Fibroblast of skin of left biceps (primary cell): Measurements from ENCODE around the gene MAPKAPK2.

Experiments
- DNase-seq, 2 experiments: peaks; one replicate each; pipeline ENCODE4 v3.0.0-alpha.2; 2013; ENCODE audit warnings: low read depth in 2 of 2

MAPKAPK2 gene

GRCh38 chr1:206703661-206704060 is 19.0 kb downstream of the MAPKAPK2 start:
- DNase-seq: no peak

- no peak for DNase-seq
These were observed 19.5 kb downstream of the MAPKAPK2 start for GRCh38 chr1:206704226-206704625.

- DNase-seq: no peak
These were observed 20.5 kb downstream of the MAPKAPK2 start for GRCh38 chr1:206705191-206705590.

- DNase-seq: no peak
These were observed 21.1 kb downstream of the MAPKAPK2 start for GRCh38 chr1:206705726-206706297.

GRCh38 chr1:206706298-206706791 is 21.6 kb downstream of the MAPKAPK2 start:
- peak; percentile 67 to 72 for DNase-seq

- DNase-seq: no peak
These were observed 22.2 kb downstream of the MAPKAPK2 start for GRCh38 chr1:206706806-206707366.

- DNase-seq: no peak
These were observed 23.4 kb downstream of the MAPKAPK2 start for GRCh38 chr1:206708058-206708457.

GRCh38 chr1:206708882-206709281 is 24.2 kb downstream of the MAPKAPK2 start:
- no peak for DNase-seq

- DNase-seq: no peak
These were observed 24.6 kb downstream of the MAPKAPK2 start for GRCh38 chr1:206709322-206709721.

GRCh38 chr1:206709772-206710459 is 25.2 kb downstream of the MAPKAPK2 start:
- DNase-seq: no peak

GRCh38 chr1:206710460-206710823 is 25.7 kb downstream of the MAPKAPK2 start:
- no peak for DNase-seq

- no peak for DNase-seq
These were observed 28.4 kb downstream of the MAPKAPK2 start for GRCh38 chr1:206713070-206713469.

GRCh38 chr1:206713910-206714312 is 29.2 kb downstream of the MAPKAPK2 start:
- no peak for DNase-seq

GRCh38 chr1:206714331-206715058 is 29.8 kb downstream of the MAPKAPK2 start:
- DNase-seq: no peak

- no peak for DNase-seq
These were observed 30.4 kb downstream of the MAPKAPK2 start for GRCh38 chr1:206715120-206715519.

GRCh38 chr1:206715552-206716158 is 30.9 kb downstream of the MAPKAPK2 start:
- no peak for DNase-seq

- no peak for DNase-seq
These were observed 31.6 kb downstream of the MAPKAPK2 start for GRCh38 chr1:206716159-206716869.

GRCh38 chr1:206716870-206717673 is 32.4 kb downstream of the MAPKAPK2 start:
- no peak for DNase-seq

- no peak for DNase-seq
These were observed 32.9 kb downstream of the MAPKAPK2 start for GRCh38 chr1:206717674-206717989.

GRCh38 chr1:206719169-206719839 is 34.6 kb downstream of the MAPKAPK2 start:
- DNase-seq: no peak
